HG03521 (cell line): Measurements from ENCODE around the gene KLHL24.
"Not testable (repeated sequence)": the region's sequence is repeated elsewhere in the genome, so short reads cannot be mapped to it uniquely, and the experiment has no call there.

Source experiments
- ATAC-seq: cut with Tn5 transposase; IDR thresholded peaks from one replicate; pipeline ENCODE4 v1.9.1; 2021; ENCODE audit warnings: mild to moderate bottlenecking, moderate library complexity; ENCODE audit not compliant: unreplicated experiment

KLHL24 gene

GRCh38 chr3:183692436-183692835 lies 57.0 kb downstream of the KLHL24 start:
- ATAC-seq = no peak

- no peak for ATAC-seq
These were observed 60.3 kb downstream of the KLHL24 start for GRCh38 chr3:183695569-183696364.

GRCh38 chr3:183697123-183697609 lies 61.7 kb downstream of the KLHL24 start:
- ATAC-seq = no peak

- ATAC-seq = peak; percentile 86
These were observed 62.3 kb downstream of the KLHL24 start, which contains the start of gene YEATS2 for GRCh38 chr3:183697610-183698317. YEATS2 (plus strand) TSS chr3:183697797; CDS start chr3:183715163, 17,366 bp downstream.

- ATAC-seq = peak; percentile 11
These were observed 62.9 kb downstream of the KLHL24 start for GRCh38 chr3:183698318-183698751.

GRCh38 chr3:183698756-183699155 lies 63.3 kb downstream of the KLHL24 start:
- ATAC-seq = no peak

GRCh38 chr3:183699238-183699947 lies 64.0 kb downstream of the KLHL24 start:
- ATAC-seq = no peak

GRCh38 chr3:183701744-183702143 lies 66.3 kb downstream of the KLHL24 start:
- ATAC-seq = no peak

- ATAC-seq = not testable (repeated sequence)
These were observed 68.5 kb downstream of the KLHL24 start for GRCh38 chr3:183703892-183704291.

GRCh38 chr3:183710231-183710630 lies 74.8 kb downstream of the KLHL24 start:
- ATAC-seq = no peak

GRCh38 chr3:183711516-183711915 lies 76.1 kb downstream of the KLHL24 start:
- ATAC-seq = no peak

GRCh38 chr3:183714622-183715021 lies 79.2 kb downstream of the KLHL24 start:
- no peak for ATAC-seq

- ATAC-seq = no peak
These were observed 82.6 kb downstream of the KLHL24 start for GRCh38 chr3:183718012-183718411.

- no peak for ATAC-seq
These were observed 90.0 kb downstream of the KLHL24 start for GRCh38 chr3:183725387-183725786.

GRCh38 chr3:183728204-183728603 lies 92.8 kb downstream of the KLHL24 start:
- ATAC-seq = no peak

GRCh38 chr3:183730361-183730760 lies 94.9 kb downstream of the KLHL24 start:
- no peak for ATAC-seq

- ATAC-seq = no peak
These were observed 96.2 kb downstream of the KLHL24 start for GRCh38 chr3:183731611-183732010.

GRCh38 chr3:183733553-183733952 lies 98.1 kb downstream of the KLHL24 start:
- ATAC-seq = no peak
